HG02623 (cell line): ENCODE results near the gene TWNK.

Experiments used
- ATAC-seq: cut with Tn5 transposase; IDR thresholded peaks from one replicate; pipeline ENCODE4 v1.9.1; 2021; ENCODE audit warnings: moderate library complexity; ENCODE audit not compliant: unreplicated experiment

Gene TWNK

DNA sequence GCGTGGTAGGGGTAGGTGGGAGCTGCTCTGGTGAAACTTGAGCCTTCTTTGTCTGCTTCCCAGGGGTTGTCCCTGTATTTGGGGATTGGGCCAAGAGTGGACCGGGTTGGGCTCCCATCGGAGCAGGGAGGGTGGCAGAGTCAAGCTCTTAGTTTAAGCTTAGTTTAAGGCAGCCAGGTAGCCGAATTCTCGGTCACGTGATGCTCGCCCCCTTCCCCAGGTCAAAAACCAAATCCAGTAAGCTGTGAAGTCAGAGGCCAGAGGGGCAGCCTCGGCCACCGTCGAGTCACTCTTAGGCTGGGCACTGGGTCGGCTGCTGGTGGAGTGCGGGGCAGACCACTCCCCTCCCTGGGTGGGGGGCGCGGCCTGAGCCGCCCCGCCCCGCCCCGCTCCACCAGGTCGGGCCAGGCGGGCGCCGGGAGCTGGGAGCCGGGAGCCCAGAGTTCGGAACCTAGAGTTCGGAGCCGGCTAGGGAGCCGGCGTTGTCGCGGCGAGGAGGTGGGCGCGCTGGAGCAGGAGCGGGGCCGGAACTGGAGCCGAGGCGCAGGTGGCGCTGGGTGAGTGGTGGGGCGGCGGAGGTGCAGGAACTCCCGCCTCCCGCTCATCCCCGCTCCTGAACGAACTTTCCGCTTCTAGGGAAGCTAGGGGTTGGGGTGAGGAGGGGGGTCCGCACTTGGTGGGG is 9.5 kb downstream of the TWNK start:
- ATAC-seq, result no peak

DNA sequence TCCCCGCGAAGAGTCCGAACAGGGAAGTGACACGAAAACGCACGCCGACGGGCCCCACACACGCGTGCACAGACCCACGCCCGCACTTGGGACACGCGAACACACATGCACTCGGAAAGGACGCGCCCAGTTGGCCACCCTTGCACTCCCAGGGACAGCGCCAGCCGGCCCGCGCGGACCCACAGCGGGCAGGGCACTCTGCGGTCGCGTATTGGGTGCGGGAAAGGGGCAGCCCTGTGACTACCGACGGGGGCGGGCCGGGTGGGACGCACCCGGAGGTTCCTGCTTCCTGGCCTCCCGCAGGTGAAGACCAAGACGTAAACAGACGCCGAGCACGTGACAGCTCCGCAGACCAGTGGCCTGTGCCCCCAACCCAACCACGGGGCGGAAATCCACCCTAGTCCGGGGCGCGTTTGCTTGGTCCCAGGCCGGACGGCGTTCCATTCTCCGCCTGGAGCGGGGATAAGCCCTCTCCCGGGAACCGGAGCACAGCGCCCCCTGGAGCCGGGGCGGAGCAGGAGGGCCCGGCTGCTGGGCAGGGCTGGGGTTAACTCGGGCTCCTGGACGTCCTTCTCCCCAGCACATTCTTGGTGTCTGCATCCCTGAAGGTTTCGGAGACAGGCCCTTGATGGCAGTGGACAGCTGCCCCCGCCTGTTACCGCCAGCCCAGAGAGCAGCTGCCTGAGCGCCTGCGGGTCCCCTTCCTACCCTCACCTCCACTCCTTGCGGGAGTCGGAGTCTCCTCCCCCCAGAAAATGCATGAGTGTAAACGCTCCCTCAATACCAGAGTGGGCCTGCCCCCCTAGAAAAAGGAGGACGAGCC is 10.2 kb downstream of the TWNK start:
- no peak for ATAC-seq

DNA sequence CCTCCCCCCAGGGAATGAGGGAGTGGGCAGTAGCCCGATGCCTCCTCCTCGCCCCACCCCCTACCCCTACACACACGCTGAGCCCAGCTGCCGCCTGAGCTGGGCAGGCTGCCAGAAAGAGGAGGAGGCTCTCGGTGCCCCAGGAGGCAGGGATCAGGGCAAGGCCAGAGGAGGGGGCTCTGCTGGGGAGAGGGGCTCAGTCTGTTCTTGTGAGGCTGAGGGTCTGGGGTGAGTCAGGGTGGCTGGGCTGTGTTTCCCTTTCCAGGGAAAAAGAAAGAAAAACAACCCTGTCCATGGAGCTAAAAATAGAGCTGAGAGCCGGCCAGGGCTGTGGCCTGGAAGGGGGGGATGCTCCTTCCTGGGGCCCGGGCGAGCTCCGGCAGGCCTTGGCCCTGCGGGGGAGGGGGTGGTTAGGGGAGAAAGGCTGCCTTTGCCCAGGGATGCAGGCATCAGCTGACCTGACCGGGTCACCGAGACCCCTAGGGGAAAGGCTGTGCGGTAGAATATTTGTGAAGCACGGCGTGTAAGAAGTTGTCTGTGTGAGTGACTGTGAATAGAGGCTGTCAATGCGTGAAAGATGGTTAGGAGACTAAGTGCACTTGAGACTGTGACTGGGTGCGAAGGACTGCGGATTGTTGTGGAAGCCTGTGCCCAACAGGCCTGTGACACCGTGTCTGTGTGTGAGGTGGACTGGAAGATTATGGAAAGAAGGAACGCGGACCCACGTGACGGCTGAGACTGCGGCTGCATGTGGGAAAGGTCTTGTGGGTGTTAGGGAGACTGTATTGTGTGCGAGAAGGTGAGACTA is 11.0 kb downstream of the TWNK start:
- ATAC-seq, result no peak

DNA sequence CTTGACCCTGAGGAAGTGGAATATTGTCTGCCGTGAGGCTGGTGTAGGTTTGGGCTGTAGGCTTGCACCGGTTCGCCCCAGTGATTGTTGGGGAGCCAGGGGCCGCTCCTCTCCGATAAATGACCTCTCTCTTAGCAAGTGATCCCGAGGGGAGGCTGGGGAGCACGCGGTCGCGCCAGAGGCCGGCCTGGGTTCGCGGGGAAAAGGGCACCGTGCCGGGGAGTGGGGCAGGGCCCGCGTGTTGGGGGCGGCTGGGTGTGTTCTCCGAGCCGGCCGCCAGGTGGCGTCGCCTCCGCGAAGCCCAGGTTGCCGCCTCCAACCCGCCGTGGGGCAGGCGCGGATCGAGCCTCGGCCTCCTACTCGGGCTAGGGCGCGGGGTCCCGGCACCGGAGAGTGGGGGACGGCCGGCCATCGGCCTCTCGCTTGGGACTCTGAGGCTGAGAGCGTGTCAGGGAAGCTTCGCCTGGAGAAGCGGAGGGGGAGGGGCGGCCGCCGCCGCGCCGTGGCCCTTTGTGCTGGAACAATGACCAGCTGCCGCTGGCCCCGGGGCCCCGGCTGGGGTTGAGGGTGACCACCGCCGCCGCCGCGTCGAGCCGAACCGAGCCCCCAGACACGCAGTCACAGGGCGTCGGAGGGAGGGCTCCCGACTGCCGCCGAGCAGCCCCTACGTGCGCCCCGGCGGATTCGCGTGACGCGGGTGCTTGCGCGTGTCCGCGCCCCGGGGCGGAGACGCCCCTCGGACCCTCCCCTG is 11.8 kb downstream of the TWNK start:
- ATAC-seq, result peak; percentile 29

DNA sequence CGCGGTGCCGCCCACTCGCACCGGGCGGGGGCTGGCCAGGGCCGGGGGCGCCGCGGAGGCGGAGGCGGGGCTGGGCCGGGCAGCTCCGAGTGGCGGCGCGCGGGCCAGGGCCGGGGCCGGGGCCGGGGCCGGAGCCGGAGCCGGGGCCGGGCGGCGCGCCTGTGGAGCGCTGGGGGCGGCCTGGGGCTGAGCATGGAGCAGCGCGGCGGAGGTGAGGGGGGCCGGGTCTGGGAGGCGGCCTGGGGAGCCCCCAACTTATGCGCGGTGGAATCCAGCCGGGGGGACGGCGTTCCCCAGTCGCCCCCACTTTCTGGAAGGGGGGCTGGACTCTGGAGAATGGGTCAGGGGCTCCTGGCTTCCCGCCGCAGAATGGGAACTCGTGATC is 12.4 kb downstream of the TWNK start, which contains the start of gene LZTS2:
Gene LZTS2, plus strand, starts transcription at position 67 of the 385 bp plus-strand sequence. CDS start 2,731 bp downstream, outside the sequence.
- peak; percentile 11 for ATAC-seq

DNA sequence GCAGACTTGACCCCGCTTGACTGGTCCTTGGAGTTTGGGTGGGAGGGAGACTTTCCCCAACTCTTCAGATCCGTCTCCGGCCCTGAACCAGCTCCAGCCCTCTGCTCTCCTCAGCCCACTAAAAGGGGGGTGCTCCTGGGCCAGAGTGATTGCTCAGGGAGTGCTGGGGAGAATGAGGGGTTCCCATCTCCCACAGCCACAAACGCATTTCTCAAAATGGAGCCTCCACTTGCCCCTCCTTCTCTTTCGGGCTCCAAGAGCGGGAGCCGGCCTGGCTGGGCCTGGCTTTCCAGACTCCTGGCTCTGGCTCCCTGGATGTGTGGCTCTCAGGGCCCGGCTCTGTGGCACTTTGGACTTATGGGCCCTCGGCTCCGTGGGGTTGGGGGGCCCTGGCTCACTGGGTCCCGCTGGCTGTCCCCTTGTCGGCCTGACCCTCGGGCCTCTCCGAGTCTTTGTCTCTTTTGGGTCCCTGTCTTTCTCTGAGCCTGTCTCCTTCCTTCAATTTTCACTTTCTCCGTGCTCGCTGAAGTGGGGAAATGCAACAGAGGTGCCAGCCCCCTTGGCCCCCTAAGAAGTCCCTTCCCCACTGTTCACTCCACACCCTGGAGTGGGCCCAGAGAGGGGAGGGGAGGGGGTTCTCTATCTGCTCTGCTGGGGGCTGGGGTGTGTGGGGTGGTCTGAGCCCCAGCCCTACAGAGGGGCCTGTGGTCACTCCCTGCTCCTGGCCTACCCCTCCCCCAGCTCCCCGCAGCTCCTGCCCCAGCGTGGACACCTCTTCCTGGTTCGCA is 13.0 kb downstream of the TWNK start:
- ATAC-seq, result no peak

DNA sequence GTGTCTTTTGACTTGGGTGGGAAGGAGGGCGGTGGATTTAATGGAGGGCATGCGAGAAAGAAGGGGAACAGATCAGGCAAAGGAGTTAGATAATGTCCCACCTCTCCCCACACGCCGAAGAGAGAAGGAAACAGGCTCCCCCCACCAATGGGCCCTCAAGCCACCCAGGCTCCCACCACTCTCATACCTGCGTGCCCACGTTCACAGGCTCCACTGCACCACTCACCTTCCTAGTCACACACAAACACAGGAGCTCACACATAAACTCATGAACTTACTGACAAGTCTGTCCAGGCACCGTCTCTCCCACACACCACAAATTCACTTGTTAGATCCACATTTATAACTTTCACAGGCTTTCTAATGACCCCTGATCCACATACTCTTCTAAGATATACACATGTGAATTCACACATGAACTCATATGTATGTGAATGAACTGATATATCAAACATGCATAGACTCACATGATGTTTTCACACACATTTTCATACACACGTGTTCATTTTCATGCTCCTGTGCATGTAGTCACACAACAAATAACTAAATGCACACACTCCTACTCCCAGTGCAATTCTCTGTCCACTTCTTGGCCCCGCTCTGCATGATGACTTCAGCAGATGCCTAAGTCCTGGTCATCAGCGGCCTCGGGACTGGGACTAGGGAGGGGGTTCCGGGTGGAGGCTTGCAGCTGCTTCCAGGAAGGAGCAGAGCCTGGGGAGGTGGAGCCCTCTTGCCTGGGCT is 13.7 kb downstream of the TWNK start:
- no peak for ATAC-seq

DNA sequence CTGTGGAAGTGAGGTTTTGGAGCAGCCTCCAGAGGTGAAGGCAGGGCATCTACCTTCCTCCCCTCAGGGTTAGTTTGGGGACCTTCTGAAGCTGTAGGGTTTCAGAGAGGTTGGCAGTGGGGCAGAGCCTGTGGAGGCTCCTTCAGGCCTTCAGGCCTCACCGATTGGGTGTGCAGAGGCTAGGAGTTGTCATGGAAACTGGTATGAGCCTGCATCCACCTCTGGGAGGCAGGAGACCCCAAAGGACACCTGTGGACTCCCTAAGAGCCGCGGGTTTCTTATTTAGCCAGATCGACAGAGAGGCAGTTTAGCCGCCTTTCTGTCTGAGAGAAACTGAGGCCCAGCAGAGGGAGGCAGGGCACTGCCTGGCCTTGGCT is 14.3 kb downstream of the TWNK start:
- no peak for ATAC-seq

DNA sequence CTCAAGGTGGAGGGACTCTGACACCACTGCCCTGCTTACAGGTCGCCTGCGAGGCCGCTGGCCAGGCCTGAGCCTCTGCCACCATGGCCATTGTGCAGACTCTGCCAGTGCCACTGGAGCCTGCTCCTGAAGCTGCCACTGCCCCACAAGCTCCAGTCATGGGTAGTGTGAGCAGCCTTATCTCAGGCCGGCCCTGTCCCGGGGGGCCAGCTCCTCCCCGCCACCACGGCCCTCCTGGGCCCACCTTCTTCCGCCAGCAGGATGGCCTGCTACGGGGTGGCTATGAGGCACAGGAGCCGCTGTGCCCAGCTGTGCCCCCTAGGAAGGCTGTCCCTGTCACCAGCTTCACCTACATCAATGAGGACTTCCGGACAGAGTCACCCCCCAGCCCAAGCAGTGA is 15.1 kb downstream of the TWNK start:
- ATAC-seq, result no peak

DNA sequence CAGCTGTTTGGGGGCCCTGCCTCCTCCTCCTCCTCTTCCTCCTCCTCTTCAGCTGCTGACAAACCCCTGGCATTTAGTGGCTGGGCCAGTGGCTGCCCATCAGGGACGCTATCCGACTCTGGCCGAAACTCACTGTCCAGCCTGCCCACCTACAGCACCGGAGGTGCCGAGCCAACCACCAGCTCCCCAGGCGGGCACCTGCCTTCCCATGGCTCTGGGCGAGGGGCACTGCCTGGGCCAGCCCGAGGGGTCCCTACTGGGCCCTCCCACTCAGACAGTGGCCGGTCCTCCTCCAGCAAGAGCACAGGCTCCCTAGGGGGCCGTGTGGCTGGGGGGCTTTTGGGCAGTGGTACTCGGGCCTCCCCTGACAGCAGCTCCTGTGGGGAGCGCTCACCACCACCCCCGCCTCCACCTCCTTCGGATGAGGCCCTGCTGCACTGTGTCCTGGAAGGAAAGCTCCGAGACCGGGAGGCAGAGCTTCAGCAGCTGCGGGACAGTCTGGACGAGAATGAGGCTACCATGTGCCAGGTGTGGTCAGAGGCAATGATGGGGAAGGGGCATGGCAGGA is 16.4 kb downstream of the TWNK start:
- ATAC-seq, result no peak

DNA sequence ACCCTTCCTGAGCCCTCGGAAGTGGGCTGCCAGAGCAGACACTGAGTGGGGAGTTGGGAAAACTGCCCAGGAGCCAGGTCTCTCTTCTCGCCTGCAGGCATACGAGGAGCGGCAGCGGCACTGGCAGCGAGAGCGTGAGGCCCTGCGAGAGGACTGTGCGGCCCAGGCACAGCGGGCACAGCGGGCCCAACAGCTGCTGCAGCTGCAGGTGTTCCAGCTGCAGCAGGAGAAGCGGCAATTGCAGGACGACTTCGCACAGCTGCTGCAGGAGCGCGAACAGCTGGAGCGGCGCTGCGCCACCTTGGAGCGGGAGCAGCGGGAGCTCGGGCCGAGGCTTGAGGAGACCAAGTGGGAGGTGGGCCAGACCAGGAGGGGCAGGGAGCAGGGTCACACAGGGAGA is 18.0 kb downstream of the TWNK start:
- no peak for ATAC-seq

DNA sequence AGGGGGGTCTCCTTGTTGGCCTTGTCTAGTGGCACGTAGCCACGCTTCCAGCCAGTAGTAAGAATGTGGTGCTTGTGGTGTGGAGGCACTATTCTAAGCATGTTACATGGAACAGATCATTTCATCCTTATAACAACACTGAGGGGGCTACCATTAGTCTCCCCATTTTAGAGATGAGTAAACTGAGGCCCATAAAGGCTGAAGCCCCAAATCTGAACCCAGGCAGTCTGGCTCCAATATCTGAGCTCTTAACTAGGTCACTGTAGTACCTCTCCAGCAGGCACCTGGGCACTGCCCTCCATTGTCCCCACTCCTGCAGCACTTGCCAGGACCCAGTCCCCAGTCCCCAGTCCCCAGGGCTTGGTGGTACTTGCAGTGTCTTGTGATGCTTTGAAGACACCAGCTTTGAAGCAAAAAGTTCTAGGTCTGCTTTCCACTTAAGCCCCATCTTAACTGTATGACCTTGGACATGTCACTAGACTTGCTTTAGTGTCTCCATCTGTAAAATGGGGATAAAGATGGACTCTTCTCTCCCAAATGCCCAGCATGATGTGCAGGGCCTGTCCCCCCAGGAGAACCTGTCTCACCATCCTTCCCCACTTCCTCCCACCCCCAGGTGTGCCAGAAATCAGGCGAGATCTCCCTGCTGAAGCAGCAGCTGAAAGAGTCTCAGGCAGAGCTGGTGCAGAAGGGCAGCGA is 18.7 kb downstream of the TWNK start:
- ATAC-seq, result no peak

DNA sequence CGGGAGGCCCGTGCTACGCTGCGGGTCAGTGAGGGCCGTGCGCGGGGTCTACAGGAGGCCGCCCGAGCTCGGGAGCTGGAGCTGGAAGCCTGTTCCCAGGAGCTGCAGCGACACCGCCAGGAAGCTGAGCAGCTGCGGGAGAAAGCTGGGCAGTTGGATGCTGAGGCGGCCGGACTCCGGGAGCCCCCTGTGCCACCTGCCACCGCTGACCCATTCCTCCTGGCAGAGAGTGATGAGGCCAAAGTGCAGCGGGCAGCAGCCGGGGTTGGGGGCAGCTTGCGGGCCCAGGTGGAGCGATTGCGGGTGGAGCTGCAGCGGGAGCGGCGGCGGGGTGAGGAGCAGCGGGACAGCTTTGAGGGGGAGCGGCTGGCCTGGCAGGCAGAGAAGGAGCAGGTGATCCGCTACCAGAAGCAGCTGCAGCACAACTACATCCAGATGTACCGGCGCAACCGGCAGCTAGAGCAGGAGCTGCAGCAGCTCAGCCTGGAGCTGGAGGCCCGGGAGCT is 19.3 kb downstream of the TWNK start:
- ATAC-seq, result no peak

DNA sequence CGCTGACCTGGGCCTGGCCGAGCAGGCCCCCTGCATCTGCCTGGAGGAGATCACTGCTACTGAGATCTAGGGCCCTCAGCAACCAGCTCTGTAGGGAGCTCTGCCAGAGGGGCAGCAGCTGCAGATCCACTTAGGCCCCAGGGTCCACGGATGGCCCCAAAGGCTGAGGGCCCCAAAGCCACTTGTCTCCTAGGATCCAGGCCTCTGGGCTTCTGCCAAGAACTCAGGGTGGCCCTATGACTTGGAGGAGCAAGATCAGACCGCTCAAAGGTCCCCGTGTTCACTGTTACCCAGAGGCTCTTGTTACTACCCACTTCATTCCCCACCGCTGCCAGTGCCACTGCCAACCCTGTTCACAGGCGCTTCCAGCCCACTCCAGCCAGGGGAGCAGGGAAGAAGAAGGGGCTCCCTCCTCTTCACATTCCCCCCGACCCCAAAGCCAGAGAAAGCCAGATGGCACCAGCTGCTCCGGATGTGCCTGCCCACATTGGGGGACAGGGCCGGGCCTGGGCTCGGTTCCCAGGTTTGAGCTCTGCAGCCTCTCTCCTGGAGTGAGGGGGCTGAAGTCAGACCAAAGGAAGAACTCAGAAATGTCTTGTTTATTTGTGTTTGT is 19.9 kb downstream of the TWNK start:
- no peak for ATAC-seq

DNA sequence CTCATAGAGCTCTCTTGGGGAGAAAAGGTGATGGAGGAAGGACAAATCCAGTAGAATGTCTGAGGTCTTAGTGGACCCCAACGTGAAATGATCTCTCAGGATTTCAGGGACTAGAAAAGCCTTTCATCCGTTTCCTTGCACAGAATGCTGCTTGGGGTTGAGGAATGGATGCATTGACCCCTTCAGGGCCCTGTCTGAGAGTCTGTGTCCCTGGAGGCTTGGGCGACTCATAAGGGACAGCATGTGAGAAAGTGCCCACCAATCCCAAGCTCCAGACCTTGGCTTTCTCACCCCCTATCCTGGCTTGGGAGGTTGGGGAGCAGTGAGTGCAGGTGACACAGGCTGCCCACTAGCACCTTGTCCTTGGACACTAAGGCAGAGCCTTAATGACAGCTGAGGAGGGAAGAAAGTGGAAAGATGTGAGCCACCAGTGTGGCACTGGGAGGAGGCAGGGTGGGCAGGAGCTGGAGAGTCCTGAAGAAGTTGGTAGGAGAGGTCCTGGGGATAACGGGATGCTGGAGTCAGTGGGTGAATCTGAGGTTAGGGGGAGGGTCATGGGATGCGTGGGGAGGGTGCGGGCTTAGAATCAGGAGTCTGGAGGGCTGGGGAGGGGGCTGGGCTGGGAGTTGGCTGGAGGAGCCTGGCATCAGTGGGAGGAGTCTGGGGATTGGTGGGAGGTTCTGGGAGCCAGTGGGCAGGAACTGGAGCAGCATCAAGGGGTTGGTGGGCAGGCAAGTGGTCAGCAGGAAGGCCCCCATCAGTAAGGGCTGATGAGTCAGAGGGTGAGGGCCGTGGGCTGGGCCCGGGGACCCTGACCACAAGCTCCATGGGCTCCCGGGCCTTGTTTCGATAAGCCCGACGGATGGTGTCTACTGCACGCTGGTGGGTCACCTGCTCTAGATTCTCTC is 20.8 kb downstream of the TWNK start:
- no peak for ATAC-seq

DNA sequence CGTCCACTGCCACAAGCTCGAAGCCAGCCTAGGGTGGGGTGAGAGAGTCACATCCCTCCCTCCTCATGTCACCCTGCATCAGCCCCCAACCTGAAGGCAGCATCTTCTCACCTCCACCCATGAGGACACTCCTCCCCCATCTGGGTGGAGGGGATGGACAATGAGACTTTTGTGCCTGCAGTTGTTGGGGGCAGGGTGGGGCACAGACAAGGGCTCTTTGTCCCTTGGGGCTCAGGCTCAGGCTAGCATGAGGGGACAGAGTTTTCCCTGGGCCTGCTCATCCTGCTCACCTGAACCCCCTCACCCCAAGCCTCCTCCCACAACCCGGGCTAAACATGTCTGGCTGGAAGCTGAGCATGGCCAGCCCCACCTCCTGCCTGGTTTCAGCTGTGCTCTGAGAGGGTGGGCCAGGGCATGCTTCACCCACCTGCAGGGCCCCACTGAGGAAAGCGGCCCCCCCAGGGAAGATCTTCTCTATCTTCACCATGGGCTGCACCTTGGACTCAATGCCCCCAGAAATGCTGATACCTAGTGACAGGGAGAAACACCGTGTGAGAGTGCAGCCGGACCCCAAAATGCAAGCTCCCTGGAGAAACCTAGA is 21.6 kb downstream of the TWNK start:
- ATAC-seq, result no peak
